ENCODE results near the gene EP400.

DNA sequence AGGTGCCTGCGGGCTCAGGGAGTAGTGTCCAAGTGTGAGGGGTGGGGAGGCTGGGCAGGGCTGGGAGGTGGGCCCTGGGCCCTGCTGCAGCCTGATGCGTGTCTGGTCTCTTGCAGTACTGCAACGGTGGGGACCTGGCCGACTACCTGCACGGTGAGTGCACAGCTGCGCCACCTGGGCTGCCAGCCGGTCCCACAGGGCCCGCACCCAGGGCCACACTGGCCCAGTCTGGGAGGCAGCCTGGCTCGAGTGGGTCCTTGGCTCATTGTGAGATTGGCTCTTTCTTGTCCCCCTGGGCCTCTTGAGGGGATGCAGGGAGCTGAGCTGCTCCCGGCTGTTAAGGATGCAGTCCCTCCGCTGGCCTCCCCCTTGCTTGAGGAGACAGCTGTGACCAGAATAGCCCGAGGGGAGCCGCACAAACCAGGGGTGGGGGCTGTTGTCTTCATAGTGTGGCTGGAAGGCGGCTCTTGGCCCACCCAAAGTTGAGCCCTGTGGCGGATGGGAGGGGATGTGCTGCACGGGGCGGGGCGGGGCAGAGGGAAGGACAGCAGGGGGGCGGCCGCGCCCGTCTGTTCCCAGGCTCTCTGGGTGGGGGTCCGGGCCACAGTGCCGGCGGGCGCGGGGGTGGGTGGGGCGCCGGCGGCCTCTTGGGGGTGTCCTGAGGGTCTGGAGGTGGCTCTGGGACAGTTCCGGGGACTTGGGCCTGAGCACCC is 42.2 kb upstream of the EP400 start:
- TF ChIP-seq POLR2A (IDR thresholded peaks at IDR 0.05), result no peak
- TF ChIP-seq, protein P1, sequence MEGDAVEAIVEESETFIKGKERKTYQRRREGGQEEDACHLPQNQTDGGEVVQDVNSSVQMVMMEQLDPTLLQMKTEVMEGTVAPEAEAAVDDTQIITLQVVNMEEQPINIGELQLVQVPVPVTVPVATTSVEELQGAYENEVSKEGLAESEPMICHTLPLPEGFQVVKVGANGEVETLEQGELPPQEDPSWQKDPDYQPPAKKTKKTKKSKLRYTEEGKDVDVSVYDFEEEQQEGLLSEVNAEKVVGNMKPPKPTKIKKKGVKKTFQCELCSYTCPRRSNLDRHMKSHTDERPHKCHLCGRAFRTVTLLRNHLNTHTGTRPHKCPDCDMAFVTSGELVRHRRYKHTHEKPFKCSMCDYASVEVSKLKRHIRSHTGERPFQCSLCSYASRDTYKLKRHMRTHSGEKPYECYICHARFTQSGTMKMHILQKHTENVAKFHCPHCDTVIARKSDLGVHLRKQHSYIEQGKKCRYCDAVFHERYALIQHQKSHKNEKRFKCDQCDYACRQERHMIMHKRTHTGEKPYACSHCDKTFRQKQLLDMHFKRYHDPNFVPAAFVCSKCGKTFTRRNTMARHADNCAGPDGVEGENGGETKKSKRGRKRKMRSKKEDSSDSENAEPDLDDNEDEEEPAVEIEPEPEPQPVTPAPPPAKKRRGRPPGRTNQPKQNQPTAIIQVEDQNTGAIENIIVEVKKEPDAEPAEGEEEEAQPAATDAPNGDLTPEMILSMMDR (IDR thresholded peaks at IDR 0.05), result no peak
